Endothelial cell of umbilical vein (primary cell): ENCODE results near the gene KCTD21. TPM values are rescaled to one million over a fixed set of nuclear protein-coding genes. Genes with fewer than 3 reads are reported as not detected.

Experiments
- BruUV-seq: library from RNA; stranded (reverse); fragments of 400-500 nt; replicated peaks from 2 replicates; lab custom pipeline; 2021; lab: Mats Ljungman, UMichigan
- CTCF ChIA-PET: fragments of 300-600, 350-600 bp; sonication (Branson Sonifier 250); formaldehyde crosslinking; loops from one replicate; lab custom pipeline; 2021; ENCODE audit warnings: antibody characterized with exemption, inconsistent platforms; lab: Charles Lee
- POLR2A ChIA-PET: fragments of 300-600, 350-600 bp; sonication (Branson Sonifier 250); formaldehyde crosslinking; loops from one replicate; lab custom pipeline; 2021; ENCODE audit warnings: antibody characterized with exemption, inconsistent platforms; lab: Charles Lee
- DNase-seq: peaks from one replicate; pipeline ENCODE4 v3.0.0-alpha.2; 2011; ENCODE audit warnings: low read depth, low spot score
- FAIRE-seq: peaks from 2 replicates; lab custom pipeline; 2011; peaks lifted over from hg19 to GRCh38; lab: Jason Lieb, UNC
- H2AFZ ChIP-seq: 2 replicates; pipeline ENCODE4 v1.6.0; 2012; ENCODE audit warnings: low read depth, low read length, control low read depth, inconsistent platforms
- H3K27ac ChIP-seq: 2 replicates; pipeline ENCODE4 v1.5.1; 2011; ENCODE audit warnings: low read depth, mild to moderate bottlenecking, control low read depth, low read length, moderate library complexity; ENCODE audit not compliant: insufficient read depth
- H3K27me3 ChIP-seq, 2 experiments: 2 replicates each; pipeline versions ENCODE4 v1.6.0 to v1.6.1; 2011; ENCODE audit warnings: low read length in 2 of 2, mixed read lengths in 1 of 2; ENCODE audit not compliant: control insufficient read depth in 2 of 2, insufficient read depth in 2 of 2
- H3K36me3 ChIP-seq, 2 experiments: 2 replicates in 1 of 2; 3 replicates in 1 of 2; pipeline ENCODE4 v1.5.1; 2011; ENCODE audit warnings: low read length in 2 of 2, mild to moderate bottlenecking in 1 of 2, moderate library complexity in 1 of 2; ENCODE audit not compliant: control insufficient read depth in 2 of 2, insufficient read depth in 2 of 2; ENCODE audit errors: extremely low read depth in 1 of 2
- H3K4me1 ChIP-seq: 3 replicates; pipeline ENCODE4 v1.5.1; 2011; ENCODE audit warnings: mild to moderate bottlenecking, low read length; ENCODE audit not compliant: control insufficient read depth, insufficient read depth; ENCODE audit errors: extremely low read depth
- H3K4me2 ChIP-seq: 2 replicates; pipeline ENCODE4 v1.6.1; 2011; ENCODE audit warnings: low read length, control low read depth, mixed read lengths; ENCODE audit not compliant: insufficient read depth
- H3K4me3 ChIP-seq, 3 experiments: fragments of 200-600 bp in 1 of 3; sonication (generic), shearing (Covaris generic) in 1 of 3; replicated peaks in 1 of 3; 2 replicates each; pipeline ENCODE4 v1.5.1; 2011 to 2016; ENCODE audit warnings: control low read depth in 3 of 3, low read length in 3 of 3, mild to moderate bottlenecking in 2 of 3, inconsistent platforms in 1 of 3, low read depth in 1 of 3, moderate library complexity in 1 of 3; ENCODE audit not compliant: insufficient read depth in 1 of 3
- H3K79me2 ChIP-seq: 2 replicates; pipeline ENCODE4 v1.6.0; 2012; ENCODE audit warnings: low read length, inconsistent platforms; ENCODE audit not compliant: control insufficient read depth, insufficient read depth
- H3K9ac ChIP-seq: replicated peaks from 2 replicates; pipeline ENCODE3; 2011; ENCODE audit warnings: low read length, control low read depth; ENCODE audit not compliant: insufficient read depth; ENCODE audit errors: extremely low read depth
- H3K9me1 ChIP-seq: replicated peaks from 3 replicates; pipeline ENCODE4 v1.6.0; 2011; ENCODE audit warnings: mild to moderate bottlenecking, low read length; ENCODE audit not compliant: control insufficient read depth, insufficient read depth; ENCODE audit errors: extremely low read depth
- H3K9me3 ChIP-seq: replicated peaks from 2 replicates; pipeline ENCODE4 v1.5.1; 2012; ENCODE audit warnings: low read length, inconsistent platforms; ENCODE audit not compliant: control insufficient read depth, insufficient read depth
- H4K20me1 ChIP-seq: replicated peaks from 2 replicates; pipeline ENCODE3; 2011; ENCODE audit warnings: mild to moderate bottlenecking, low read length; ENCODE audit not compliant: control insufficient read depth, insufficient read depth; ENCODE audit errors: extremely low read depth
- EZH2 ChIP-seq: IDR thresholded peaks from 2 replicates; pipeline ENCODE4 v1.6.1; 2012; ENCODE audit warnings: borderline replicate concordance, low read depth, mild to moderate bottlenecking, moderate library complexity, low read length, inconsistent platforms; ENCODE audit not compliant: severe bottlenecking
- GATA2 ChIP-seq: IDR thresholded peaks from 2 replicates; pipeline ENCODE4 v1.7.0; 2011; ENCODE audit warnings: low read depth, mild to moderate bottlenecking, moderate library complexity, mixed read lengths, low read length; ENCODE audit not compliant: insufficient read length, insufficient read depth
- JUN ChIP-seq: IDR thresholded peaks from 2 replicates; pipeline ENCODE4 v1.6.1; 2011; ENCODE audit warnings: borderline replicate concordance, low read depth; ENCODE audit not compliant: insufficient read length, insufficient read depth
- MYC ChIP-seq: IDR thresholded peaks from one replicate; pipeline ENCODE4 v1.6.1; 2011; ENCODE audit warnings: mild to moderate bottlenecking, low read depth, low read length
- dilution Hi-C: fragments of 300-500 bp; cut with MboI; formaldehyde crosslinking; loops from one replicate; pipeline ENCODE4 v1.15.0; 2019; ENCODE audit warnings: low sequenced_read_pairs; ENCODE audit not compliant: extremely low pct_ligation_motif_present
- intact Hi-C: fragments of 100-400 bp; cut with micrococcal nuclease; formaldehyde crosslinking; loops from one replicate; pipeline ENCODE4 v1.10.0; 2022
- polyA plus RNA-seq, 4 experiments: library from polyadenylated mRNA; depleted of rRNA in 3 of 4; stranded (reverse) in 3 of 4; unstranded in 1 of 4; fragments of >200 nt; gene quantifications; 2 replicates each; pipeline versions ENCODE4 v1.2.1 to v1.2.3, GENCODE V29; 2011 to 2012; ENCODE audit warnings: missing spikeins in 1 of 4
- total RNA-seq: library from RNA; stranded (reverse); gene quantifications from 2 replicates; pipeline ENCODE4 v1.2.3, GENCODE V29; 2021
- TF ChIP-seq, protein P1 (sequence below): IDR thresholded peaks from 2 replicates; pipeline ENCODE4 v1.6.1; 2011; ENCODE audit not compliant: insufficient read depth, insufficient read length
- TF ChIP-seq, protein P2 (sequence below), 2 donors: IDR thresholded peaks; 1 replicate in 1 of 2; 2 replicates in 1 of 2; pipeline ENCODE4 v1.5.1; 2011; ENCODE audit warnings: low read length in 2 of 2, mild to moderate bottlenecking in 2 of 2, moderate library complexity in 2 of 2, control low read depth in 1 of 2, inconsistent platforms in 1 of 2, low read depth in 1 of 2; ENCODE audit not compliant: insufficient read depth in 1 of 2; ENCODE audit errors: extremely low read depth in 1 of 2

KCTD21 gene
- total and polyA plus RNA-seq, 2 donors (not counting 3 experiments of a cell fraction or from before 2014, with no cell fraction given), result 8.5 to 11.9 TPM

DNA sequence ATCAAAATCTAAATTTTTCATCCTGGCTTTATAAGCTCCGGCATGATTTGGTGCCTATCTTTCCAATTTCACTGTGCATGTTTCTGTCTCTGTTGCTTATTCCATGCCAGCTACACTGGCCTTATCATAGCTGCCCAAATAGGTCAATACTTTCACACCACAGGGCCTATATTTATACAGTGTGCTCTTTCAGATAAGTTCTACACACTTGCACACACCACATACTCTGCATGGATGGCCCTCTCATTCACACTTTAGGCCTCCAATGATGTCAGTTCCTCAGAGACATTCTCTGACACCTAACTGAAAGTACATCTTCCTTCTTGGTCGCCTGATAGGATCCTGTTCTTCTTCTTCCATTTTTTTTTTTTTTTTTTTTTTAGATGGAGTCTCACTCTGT lies 56.0 kb downstream of the KCTD21 start:
- H3K4me1 ChIP-seq, result no peaks in the 10 kb centered on the region
- TF ChIP-seq, protein P1, sequence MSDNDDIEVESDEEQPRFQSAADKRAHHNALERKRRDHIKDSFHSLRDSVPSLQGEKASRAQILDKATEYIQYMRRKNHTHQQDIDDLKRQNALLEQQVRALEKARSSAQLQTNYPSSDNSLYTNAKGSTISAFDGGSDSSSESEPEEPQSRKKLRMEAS, result no peak
- no peak for TF ChIP-seq MYC
- no peak for TF ChIP-seq EZH2
- no peak for TF ChIP-seq JUN
- TF ChIP-seq, protein P2, sequence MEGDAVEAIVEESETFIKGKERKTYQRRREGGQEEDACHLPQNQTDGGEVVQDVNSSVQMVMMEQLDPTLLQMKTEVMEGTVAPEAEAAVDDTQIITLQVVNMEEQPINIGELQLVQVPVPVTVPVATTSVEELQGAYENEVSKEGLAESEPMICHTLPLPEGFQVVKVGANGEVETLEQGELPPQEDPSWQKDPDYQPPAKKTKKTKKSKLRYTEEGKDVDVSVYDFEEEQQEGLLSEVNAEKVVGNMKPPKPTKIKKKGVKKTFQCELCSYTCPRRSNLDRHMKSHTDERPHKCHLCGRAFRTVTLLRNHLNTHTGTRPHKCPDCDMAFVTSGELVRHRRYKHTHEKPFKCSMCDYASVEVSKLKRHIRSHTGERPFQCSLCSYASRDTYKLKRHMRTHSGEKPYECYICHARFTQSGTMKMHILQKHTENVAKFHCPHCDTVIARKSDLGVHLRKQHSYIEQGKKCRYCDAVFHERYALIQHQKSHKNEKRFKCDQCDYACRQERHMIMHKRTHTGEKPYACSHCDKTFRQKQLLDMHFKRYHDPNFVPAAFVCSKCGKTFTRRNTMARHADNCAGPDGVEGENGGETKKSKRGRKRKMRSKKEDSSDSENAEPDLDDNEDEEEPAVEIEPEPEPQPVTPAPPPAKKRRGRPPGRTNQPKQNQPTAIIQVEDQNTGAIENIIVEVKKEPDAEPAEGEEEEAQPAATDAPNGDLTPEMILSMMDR (IDR thresholded peaks at IDR 0.05; ENCODE audit: extremely low read depth in 1 of 2, insufficient read depth in 1 of 2, low read depth in 1 of 2, low read length in 2 of 2), result no peak
- TF ChIP-seq GATA2, result no peak
- H3K9me3 ChIP-seq, result no peaks in the 10 kb centered on the region
- H3K79me2 ChIP-seq, result no peaks in the 10 kb centered on the region
- FAIRE-seq (no peak), DNase-seq (no peak)
- BruUV-seq, result no TSS peak
- no peaks in the 10 kb centered on the region for H3K9me1 ChIP-seq
- H3K4me3 ChIP-seq, result no peak overlapping the region
- no peak overlapping the region for H3K9ac ChIP-seq
- no peak overlapping the region for H3K27ac ChIP-seq
- CTCF ChIA-PET, result interaction anchor here (1.3 kb wide), 1 partner anchor 17 kb away, joined by 3 read pairs; no protein-coding TSS in a partner anchor
- H4K20me1 ChIP-seq, result no peaks in the 10 kb centered on the region
- dilution Hi-C loops (no loop called here), intact Hi-C loops (no loop called here)
- H3K27me3 ChIP-seq, result no peaks in the 10 kb centered on the region
- H2AFZ ChIP-seq, result no peak overlapping the region
- POLR2A ChIA-PET, result no interaction called here
- H3K36me3 ChIP-seq, result no peaks in the 10 kb centered on the region
- H3K4me2 ChIP-seq, result no peak overlapping the region
